Glutamatergic neuron (in vitro differentiated cells): ENCODE results near the gene NTSR2. TPM values are rescaled to one million over a fixed set of nuclear protein-coding genes. Genes with fewer than 3 reads are reported as not detected.

ENCODE experiments used
- DNase-seq: peaks from one replicate; pipeline ENCODE4 v3.0.0; 2022
- H3K27ac Mint-ChIP-seq: one replicate; pipeline ENCODE4 v1.8.0; 2020; ENCODE audit warnings: mild to moderate bottlenecking, mixed read lengths, inconsistent platforms; ENCODE audit not compliant: unreplicated experiment
- H3K27me3 Mint-ChIP-seq: one replicate; pipeline ENCODE4 v1.8.0; 2020; ENCODE audit warnings: mild to moderate bottlenecking, moderate library complexity, mixed read lengths, inconsistent platforms; ENCODE audit not compliant: unreplicated experiment
- H3K36me3 Mint-ChIP-seq: one replicate; pipeline ENCODE4 v1.8.0; 2020; ENCODE audit warnings: mild to moderate bottlenecking, mixed read lengths, inconsistent platforms; ENCODE audit not compliant: unreplicated experiment
- H3K4me1 Mint-ChIP-seq: one replicate; pipeline ENCODE4 v1.8.0; 2020; ENCODE audit warnings: mild to moderate bottlenecking, low read depth, mixed read lengths, inconsistent platforms; ENCODE audit not compliant: unreplicated experiment
- H3K4me3 Mint-ChIP-seq: one replicate; pipeline ENCODE4 v1.8.0; 2020; ENCODE audit warnings: mild to moderate bottlenecking, mixed read lengths, inconsistent platforms; ENCODE audit not compliant: unreplicated experiment
- H3K9me3 Mint-ChIP-seq: one replicate; pipeline ENCODE4 v1.8.0; 2020; ENCODE audit warnings: mild to moderate bottlenecking, moderate library complexity, mixed read lengths, inconsistent platforms; ENCODE audit not compliant: unreplicated experiment
- CTCF ChIP-seq: fragments of 200-600 bp; sonication (generic); IDR thresholded peaks from one replicate; pipeline ENCODE4 v1.5.0; 2021; ENCODE audit not compliant: partially characterized antibody, unreplicated experiment
- total RNA-seq: library from RNA; stranded (reverse); fragmentation: NEBNext Ultra II Directional; extraction: Animal tissue kit (Norgen Biotek cat#: 25700); gene quantifications from one replicate; pipeline ENCODE4 v1.2.1, GENCODE V29; 2021; ENCODE audit not compliant: unreplicated experiment

Gene NTSR2
- total RNA-seq, 1 donor from 2014 or later = not detected

GRCh38 chr2:11667194-11667593 is 2.8 kb downstream of the NTSR2 start:
- DNase-seq = no peak
- H3K27me3 Mint-ChIP-seq = peaks cover 8% of the 10 kb centered on the region
- TF ChIP-seq CTCF = no peak
- H3K4me3 Mint-ChIP-seq = no peak overlapping the region
- no peaks in the 10 kb centered on the region for H3K4me1 Mint-ChIP-seq
- H3K9me3 Mint-ChIP-seq = peaks cover 6% of the 10 kb centered on the region
- H3K27ac Mint-ChIP-seq = no peak overlapping the region
- peaks cover 20% of the 10 kb centered on the region for H3K36me3 Mint-ChIP-seq

- TF ChIP-seq CTCF = no peak
- Mint-ChIP-seq H3K4me3 (no peak overlapping the region), H3K36me3 (peaks cover 23% of the 10 kb centered on the region), H3K27me3 (peaks cover 8% of the 10 kb centered on the region), H3K27ac (no peak overlapping the region), H3K4me1 (no peaks in the 10 kb centered on the region), H3K9me3 (peaks cover 7% of the 10 kb centered on the region)
- no peak for DNase-seq
Observed at GRCh38 chr2:11665510-11666362, 4.3 kb downstream of the NTSR2 start.

- H3K4me3 Mint-ChIP-seq = no peak overlapping the region
- H3K36me3 Mint-ChIP-seq = peaks cover 19% of the 10 kb centered on the region
- H3K27ac Mint-ChIP-seq = no peak overlapping the region
- peaks cover 4% of the 10 kb centered on the region for H3K27me3 Mint-ChIP-seq
- no peak for TF ChIP-seq CTCF
- no peak for DNase-seq
- peaks cover 7% of the 10 kb centered on the region for H3K9me3 Mint-ChIP-seq
- no peaks in the 10 kb centered on the region for H3K4me1 Mint-ChIP-seq
Observed at GRCh38 chr2:11665028-11665427, 5.0 kb downstream of the NTSR2 start.

- peaks cover 7% of the 10 kb centered on the region for H3K9me3 Mint-ChIP-seq
- peaks cover 4% of the 10 kb centered on the region for H3K27me3 Mint-ChIP-seq
- no peak for TF ChIP-seq CTCF
- H3K27ac Mint-ChIP-seq = no peak overlapping the region
- no peak for DNase-seq
- H3K4me1 Mint-ChIP-seq = no peaks in the 10 kb centered on the region
- H3K36me3 Mint-ChIP-seq = peaks cover 15% of the 10 kb centered on the region
- H3K4me3 Mint-ChIP-seq = no peak overlapping the region
Observed at GRCh38 chr2:11663427-11663826, 6.6 kb downstream of the NTSR2 start.

GRCh38 chr2:11662882-11663281 is 7.1 kb downstream of the NTSR2 start:
- no peak for TF ChIP-seq CTCF
- Mint-ChIP-seq H3K36me3 (peaks cover 14% of the 10 kb centered on the region), H3K4me3 (no peak overlapping the region), H3K27ac (no peak overlapping the region), H3K9me3 (peaks cover 7% of the 10 kb centered on the region), H3K27me3 (peaks cover 2% of the 10 kb centered on the region), H3K4me1 (no peaks in the 10 kb centered on the region)
- DNase-seq = no peak
